Subcutaneous adipose tissue (tissue), 4 donors: ENCODE results near the gene YIPF4. TPM values are rescaled to one million over a fixed set of nuclear protein-coding genes. Genes with fewer than 3 reads are reported as not detected.

Experiments
- total RNA-seq, 4 donors: library from RNA; depleted of rRNA; stranded (reverse); fragments of >200 nt; gene quantifications; one replicate each; pipeline ENCODE4 v1.1.0, GENCODE V29; 2016
- TF ChIP-seq, protein P1 (sequence below): fragments of 450-650 bp; IDR thresholded peaks from one replicate; pipeline ENCODE4 v1.5.1; 2016; ENCODE audit warnings: low read depth, mild to moderate bottlenecking, control low read depth, antibody characterized with exemption, moderate library complexity

The YIPF4 gene
- total RNA-seq, 4 donors from 2014 or later, result 29.4 to 48.9 (median 32.1) TPM

DNA sequence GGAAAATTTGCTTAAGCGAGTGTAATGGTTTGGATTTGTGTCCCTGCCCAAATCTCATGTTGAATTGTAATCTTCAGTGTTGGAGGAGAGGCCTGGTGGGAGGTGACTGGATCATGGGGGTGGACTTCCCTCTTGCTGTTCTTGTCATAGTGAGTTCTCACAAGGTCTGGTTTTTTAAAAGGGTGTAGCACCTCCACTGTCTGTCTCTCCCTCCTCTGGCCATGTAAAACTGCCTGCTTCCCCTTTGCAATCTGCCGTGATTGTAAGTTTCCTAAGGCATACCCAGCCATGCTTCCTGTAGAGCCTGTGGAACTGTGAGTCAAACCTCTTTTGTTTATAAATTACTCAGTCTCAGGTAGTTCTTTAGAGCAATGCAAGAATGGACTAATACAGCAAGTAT lies 6.6 kb downstream of the YIPF4 start:
- TF ChIP-seq, protein P1, sequence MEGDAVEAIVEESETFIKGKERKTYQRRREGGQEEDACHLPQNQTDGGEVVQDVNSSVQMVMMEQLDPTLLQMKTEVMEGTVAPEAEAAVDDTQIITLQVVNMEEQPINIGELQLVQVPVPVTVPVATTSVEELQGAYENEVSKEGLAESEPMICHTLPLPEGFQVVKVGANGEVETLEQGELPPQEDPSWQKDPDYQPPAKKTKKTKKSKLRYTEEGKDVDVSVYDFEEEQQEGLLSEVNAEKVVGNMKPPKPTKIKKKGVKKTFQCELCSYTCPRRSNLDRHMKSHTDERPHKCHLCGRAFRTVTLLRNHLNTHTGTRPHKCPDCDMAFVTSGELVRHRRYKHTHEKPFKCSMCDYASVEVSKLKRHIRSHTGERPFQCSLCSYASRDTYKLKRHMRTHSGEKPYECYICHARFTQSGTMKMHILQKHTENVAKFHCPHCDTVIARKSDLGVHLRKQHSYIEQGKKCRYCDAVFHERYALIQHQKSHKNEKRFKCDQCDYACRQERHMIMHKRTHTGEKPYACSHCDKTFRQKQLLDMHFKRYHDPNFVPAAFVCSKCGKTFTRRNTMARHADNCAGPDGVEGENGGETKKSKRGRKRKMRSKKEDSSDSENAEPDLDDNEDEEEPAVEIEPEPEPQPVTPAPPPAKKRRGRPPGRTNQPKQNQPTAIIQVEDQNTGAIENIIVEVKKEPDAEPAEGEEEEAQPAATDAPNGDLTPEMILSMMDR, result no peak

DNA sequence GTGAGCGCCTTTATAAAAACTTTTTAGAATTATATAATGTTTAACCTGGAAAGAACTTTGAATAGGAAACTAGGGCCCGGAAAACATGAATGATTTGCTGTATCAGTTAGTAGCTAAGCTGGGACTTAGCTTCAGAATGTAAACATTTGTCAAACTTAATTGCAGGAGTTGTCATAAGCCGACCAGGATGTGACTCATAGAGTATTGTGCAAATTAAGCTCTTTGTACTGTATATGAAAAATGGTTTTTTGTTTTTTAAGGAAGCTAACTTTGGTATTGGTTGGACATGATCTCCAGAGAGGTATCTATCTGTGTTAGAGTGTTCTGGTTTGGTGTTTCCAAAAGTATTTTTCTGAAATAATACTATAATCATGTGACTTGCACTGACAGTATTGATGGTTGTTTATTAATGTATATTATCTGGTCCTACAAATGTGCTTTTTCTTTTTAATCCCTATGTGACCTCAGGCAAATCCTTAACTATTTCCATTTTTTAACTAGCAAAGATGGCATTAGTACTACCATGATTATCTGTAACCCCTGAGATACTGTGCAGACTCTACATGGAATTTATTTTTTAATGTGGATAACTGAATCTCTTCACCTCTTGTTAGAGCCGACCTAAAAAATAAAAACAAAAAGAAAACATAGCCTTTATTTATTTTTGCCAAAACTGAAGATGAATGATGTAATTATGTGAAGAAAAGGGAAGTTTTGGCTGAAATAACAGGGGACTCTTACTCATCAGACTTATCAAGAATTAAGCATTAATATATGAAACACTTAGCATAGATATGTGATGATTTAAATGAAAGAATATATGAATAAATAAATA lies 11.7 kb downstream of the YIPF4 start:
- TF ChIP-seq, protein P1, result no peak

GRCh38 chr2:32290000-32290339 lies 12.3 kb downstream of the YIPF4 start:
- TF ChIP-seq, protein P1, result no peak

GRCh38 chr2:32291746-32292145 lies 14.0 kb downstream of the YIPF4 start:
- TF ChIP-seq, protein P1, result no peak

DNA sequence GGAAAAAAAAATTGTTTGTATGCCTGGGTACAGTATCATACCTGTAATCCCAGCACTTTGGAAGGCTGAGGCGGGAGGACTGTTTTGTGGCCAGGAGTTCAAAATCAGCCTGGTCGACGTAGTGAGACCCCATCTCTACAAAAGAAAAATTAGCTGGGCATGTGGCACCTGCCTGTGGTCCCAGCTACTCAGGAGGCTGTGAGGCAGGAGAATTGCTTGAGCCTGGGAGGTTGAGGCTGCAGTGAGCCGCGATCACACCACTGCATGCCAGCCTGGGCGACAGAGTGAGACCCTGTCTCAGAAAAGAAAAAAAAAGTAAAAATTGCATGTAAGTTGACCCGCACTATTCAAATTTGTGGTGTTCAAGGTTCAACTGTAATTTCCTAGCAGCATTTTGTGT lies 32.9 kb downstream of the YIPF4 start:
- TF ChIP-seq, protein P1, result no peak

DNA sequence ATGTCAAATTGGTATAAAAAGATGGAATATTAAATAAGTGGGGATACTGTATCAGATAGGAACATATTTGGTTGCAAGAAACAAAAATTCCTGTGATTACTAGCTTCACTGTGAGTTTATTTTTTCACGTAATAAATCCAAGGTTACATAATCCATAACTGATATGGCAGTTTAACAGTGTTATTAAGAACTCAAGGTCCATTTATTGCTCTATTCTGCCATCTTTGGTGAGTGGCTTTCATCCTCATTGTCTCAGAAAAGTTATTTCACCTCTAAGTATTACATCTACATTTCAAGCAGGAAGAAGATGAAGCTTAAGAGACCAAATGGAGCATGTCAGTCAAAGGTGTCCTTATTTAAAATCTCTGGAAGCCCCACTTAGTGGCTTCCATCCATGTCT lies 37.2 kb downstream of the YIPF4 start:
- TF ChIP-seq, protein P1, result no peak

GRCh38 chr2:32330136-32330535 lies 52.4 kb downstream of the YIPF4 start:
- TF ChIP-seq, protein P1, result no peak
